ENCODE results near the gene CIAO2B. TPM values are rescaled to one million over a fixed set of nuclear protein-coding genes. Genes with fewer than 3 reads are reported as not detected.

Gene CIAO2B
- total RNA-seq, 4 donors from 2014 or later: 15.3 to 93.8 (median 51.6) TPM

DNA sequence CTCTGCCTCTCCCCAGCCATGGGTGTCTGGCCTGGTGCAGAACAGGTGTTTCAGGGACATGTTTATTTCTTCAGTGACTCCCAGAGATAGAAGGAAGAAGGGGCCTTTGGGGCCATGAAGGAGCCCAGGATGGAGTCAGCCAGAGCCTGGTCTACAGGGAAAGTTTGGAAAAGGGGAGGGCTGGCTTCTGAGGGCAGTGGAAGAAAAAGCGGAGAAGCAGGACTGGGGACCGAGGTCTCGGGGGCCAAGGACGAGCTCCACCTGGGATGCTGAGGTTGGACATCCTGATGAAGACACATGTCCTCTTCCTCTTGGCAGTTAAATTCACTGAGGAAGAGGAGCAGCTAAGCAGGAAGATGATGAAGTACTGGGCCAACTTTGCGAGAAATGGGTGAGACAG, 8.8 kb upstream of the CIAO2B start:
- TF ChIP-seq EP300 (IDR thresholded peaks at IDR 0.05; ENCODE audit: low read depth): no peak
- no peak for TF ChIP-seq POLR2AphosphoS5 (IDR thresholded peaks at IDR 0.05)
- TF ChIP-seq, protein P1, sequence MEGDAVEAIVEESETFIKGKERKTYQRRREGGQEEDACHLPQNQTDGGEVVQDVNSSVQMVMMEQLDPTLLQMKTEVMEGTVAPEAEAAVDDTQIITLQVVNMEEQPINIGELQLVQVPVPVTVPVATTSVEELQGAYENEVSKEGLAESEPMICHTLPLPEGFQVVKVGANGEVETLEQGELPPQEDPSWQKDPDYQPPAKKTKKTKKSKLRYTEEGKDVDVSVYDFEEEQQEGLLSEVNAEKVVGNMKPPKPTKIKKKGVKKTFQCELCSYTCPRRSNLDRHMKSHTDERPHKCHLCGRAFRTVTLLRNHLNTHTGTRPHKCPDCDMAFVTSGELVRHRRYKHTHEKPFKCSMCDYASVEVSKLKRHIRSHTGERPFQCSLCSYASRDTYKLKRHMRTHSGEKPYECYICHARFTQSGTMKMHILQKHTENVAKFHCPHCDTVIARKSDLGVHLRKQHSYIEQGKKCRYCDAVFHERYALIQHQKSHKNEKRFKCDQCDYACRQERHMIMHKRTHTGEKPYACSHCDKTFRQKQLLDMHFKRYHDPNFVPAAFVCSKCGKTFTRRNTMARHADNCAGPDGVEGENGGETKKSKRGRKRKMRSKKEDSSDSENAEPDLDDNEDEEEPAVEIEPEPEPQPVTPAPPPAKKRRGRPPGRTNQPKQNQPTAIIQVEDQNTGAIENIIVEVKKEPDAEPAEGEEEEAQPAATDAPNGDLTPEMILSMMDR (IDR thresholded peaks at IDR 0.05): no peak
- TF ChIP-seq POLR2A (IDR thresholded peaks at IDR 0.05): no peak
- no peaks in the 10 kb centered on the region for H3K9me3 ChIP-seq
- no peaks in the 10 kb centered on the region for H3K27me3 ChIP-seq
- intact Hi-C loops (cut with DNase I; ENCODE audit: low total_unique reads) (loop anchor here (5.0 kb wide), 1 partner anchor 1284 kb away; no protein-coding TSS in a partner anchor), in situ Hi-C loops (cut with MboI; ENCODE audit: low pct_ligation_motif_present in 1 of 4, low pct_unique_long_range_greater_than_20kb in 1 of 4, low sequenced_read_pairs in 3 of 4) (no loop called here)
- no peak overlapping the region for H3K27ac ChIP-seq
- H3K4me3 ChIP-seq: no peak overlapping the region
- peaks cover 0 to 33% (median 13%) of the 10 kb centered on the region in 4 donors for H3K36me3 ChIP-seq
- DNase-seq: no peak
- H3K4me1 ChIP-seq: peaks cover 6 to 12% (median 8%) of the 10 kb centered on the region in 4 donors
- WGBS, 2 donors (ENCODE audit: low coverage in 1 of 2): 95% methylated on average over 5 of the region's 5 CpGs; no CpG with 5 or more reads in 1 of the 2 donors

DNA sequence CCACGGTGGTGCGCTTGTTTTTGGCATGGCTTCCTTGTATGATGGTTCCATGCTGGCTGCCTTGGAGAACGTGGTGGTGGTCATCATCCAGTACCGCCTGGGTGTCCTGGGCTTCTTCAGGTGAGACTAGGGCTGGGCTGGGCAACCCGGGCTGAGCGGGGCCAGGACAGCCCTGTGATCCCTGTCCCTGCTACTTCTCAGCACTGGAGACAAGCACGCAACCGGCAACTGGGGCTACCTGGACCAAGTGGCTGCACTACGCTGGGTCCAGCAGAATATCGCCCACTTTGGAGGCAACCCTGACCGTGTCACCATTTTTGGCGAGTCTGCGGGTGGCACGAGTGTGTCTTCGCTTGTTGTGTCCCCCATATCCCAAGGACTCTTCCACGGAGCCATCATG, 6.0 kb upstream of the CIAO2B start:
- no peaks in the 10 kb centered on the region for H3K9me3 ChIP-seq
- H3K27me3 ChIP-seq: no peaks in the 10 kb centered on the region
- no peak for TF ChIP-seq POLR2A (IDR thresholded peaks at IDR 0.05)
- no peak for TF ChIP-seq EP300 (IDR thresholded peaks at IDR 0.05; ENCODE audit: low read depth)
- TF ChIP-seq, protein P1 (IDR thresholded peaks at IDR 0.05): no peak
- TF ChIP-seq POLR2AphosphoS5 (IDR thresholded peaks at IDR 0.05): no peak
- 94 to 100% methylated on average over 1 to 16 of the region's 16 CpGs for WGBS, 2 donors (ENCODE audit: low coverage in 1 of 2)
- H3K27ac ChIP-seq: no peak overlapping the region
- peaks cover 0 to 33% (median 13%) of the 10 kb centered on the region in 4 donors for H3K36me3 ChIP-seq
- intact Hi-C loops (cut with DNase I; ENCODE audit: low total_unique reads) (loop anchor here (5.0 kb wide), 1 partner anchor 1287 kb away; no protein-coding TSS in a partner anchor), in situ Hi-C loops (cut with MboI; ENCODE audit: low pct_ligation_motif_present in 1 of 4, low pct_unique_long_range_greater_than_20kb in 1 of 4, low sequenced_read_pairs in 3 of 4) (no loop called here)
- no peak for DNase-seq
- no peak overlapping the region for H3K4me3 ChIP-seq
- peaks cover 8 to 35% (median 26%) of the 10 kb centered on the region in 4 donors for H3K4me1 ChIP-seq

DNA sequence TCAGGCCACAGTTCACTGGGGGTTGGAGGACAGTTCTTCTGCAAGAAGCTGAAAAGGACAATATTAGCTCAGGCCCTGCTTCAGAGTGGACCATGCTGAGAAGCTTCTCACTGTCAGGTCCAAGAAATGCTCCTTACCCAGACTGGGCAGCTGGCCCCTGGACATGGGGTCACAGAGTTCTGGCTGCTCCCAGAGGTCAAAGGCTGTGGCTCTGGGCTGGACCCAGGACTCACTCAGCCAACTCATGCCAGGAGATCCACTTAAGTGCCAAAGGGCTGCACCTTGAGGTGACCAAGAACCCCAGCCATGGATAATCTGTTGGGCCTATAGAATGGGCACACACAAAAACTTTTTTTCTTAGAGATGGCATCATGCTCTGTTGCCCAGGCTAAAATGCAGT, 5.2 kb upstream of the CIAO2B start:
- no peaks in the 10 kb centered on the region for H3K27me3 ChIP-seq
- TF ChIP-seq EP300 (IDR thresholded peaks at IDR 0.05; ENCODE audit: low read depth) (no peak), POLR2AphosphoS5 (IDR thresholded peaks at IDR 0.05) (no peak)
- TF ChIP-seq, protein P1 (IDR thresholded peaks at IDR 0.05): no peak
- intact Hi-C loops (cut with DNase I; ENCODE audit: low total_unique reads) (no loop called here), in situ Hi-C loops (cut with MboI; ENCODE audit: low pct_ligation_motif_present in 1 of 4, low pct_unique_long_range_greater_than_20kb in 1 of 4, low sequenced_read_pairs in 3 of 4) (no loop called here)
- no peak overlapping the region for H3K27ac ChIP-seq
- no peak for DNase-seq
- peaks cover 0 to 33% (median 13%) of the 10 kb centered on the region in 4 donors for H3K36me3 ChIP-seq
- H3K4me3 ChIP-seq: no peak overlapping the region
- no peaks in the 10 kb centered on the region for H3K9me3 ChIP-seq
- peaks cover 8 to 37% (median 28%) of the 10 kb centered on the region in 4 donors for H3K4me1 ChIP-seq

DNA sequence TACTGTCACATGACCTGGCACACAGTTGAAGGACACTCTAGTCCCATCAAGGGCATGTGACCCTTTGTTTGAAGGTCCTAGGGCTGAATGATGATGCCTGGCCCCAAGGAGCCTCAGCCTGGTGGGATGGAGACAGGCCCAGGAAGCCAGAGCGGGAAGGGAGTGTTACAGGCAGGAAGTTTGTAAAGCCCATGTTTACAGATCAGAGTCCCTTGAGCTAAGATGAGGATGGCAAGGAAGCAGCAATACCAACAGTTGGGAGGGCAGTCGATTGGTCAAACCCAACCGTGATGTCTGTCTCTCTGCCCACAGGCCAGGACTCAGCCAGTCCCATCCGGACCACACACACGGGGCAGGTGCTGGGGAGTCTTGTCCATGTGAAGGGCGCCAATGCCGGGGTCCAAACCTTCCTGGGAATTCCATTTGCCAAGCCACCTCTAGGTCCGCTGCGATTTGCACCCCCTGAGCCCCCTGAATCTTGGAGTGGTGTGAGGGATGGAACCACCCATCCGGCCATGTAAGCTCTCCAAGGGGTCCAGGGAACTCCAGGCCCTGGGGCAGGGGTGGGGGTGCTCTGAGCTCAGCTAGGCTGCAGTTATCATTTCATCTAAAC, 3.6 kb upstream of the CIAO2B start:
- no peaks in the 10 kb centered on the region for H3K9me3 ChIP-seq
- TF ChIP-seq POLR2A (IDR thresholded peaks at IDR 0.05) (no peak), POLR2AphosphoS5 (IDR thresholded peaks at IDR 0.05) (no peak), EP300 (IDR thresholded peaks at IDR 0.05; ENCODE audit: low read depth) (no peak)
- TF ChIP-seq, protein P1 (IDR thresholded peaks at IDR 0.05): no peak
- H3K36me3 ChIP-seq: peaks cover 0 to 26% (median 13%) of the 10 kb centered on the region in 4 donors
- in situ Hi-C loops (cut with MboI; ENCODE audit: low pct_ligation_motif_present in 1 of 4, low pct_unique_long_range_greater_than_20kb in 1 of 4, low sequenced_read_pairs in 3 of 4) (no loop called here), intact Hi-C loops (cut with DNase I; ENCODE audit: low total_unique reads) (no loop called here)
- H3K4me1 ChIP-seq: peaks cover 15 to 46% (median 38%) of the 10 kb centered on the region in 4 donors
- peak overlapping the region; percentile 93 to 97 (median 96) for H3K27ac ChIP-seq
- 40 to 86% methylated on average over 1 to 10 of the region's 10 CpGs for WGBS, 2 donors (ENCODE audit: low coverage in 1 of 2)
- H3K27me3 ChIP-seq: no peaks in the 10 kb centered on the region
- no peak for DNase-seq
- no peak overlapping the region for H3K4me3 ChIP-seq
